Astrocyte (in vitro differentiated cells and primary cell): ENCODE results near the gene ZNF214.

ENCODE experiments used
- CTCF ChIP-seq: IDR thresholded peaks from 2 replicates; pipeline ENCODE4 v1.5.1; 2011; ENCODE audit warnings: low read depth, mild to moderate bottlenecking, inconsistent platforms, low read length, moderate library complexity; ENCODE audit not compliant: insufficient read depth
- EZH2 ChIP-seq: IDR thresholded peaks from 2 replicates; pipeline ENCODE4 v1.6.1; 2012; ENCODE audit warnings: mild to moderate bottlenecking, low read length, inconsistent platforms; ENCODE audit not compliant: insufficient read depth

- no peak for TF ChIP-seq CTCF
- no peak for TF ChIP-seq EZH2
Measured at GRCh38 chr11:7020183-7020917, at the start of gene ZNF214, which contains the start of gene NLRP14.
